Heart left ventricle (tissue), 16 donors: Measurements from ENCODE around the gene KRT4. TPM values are rescaled to one million over a fixed set of nuclear protein-coding genes. Genes with fewer than 3 reads are reported as not detected.

ENCODE experiments used
- ATAC-seq, 4 donors: fragments of 200-7000 bp; cut with Tn5 transposase; one replicate each; pipeline ENCODE4 v1.9.1; 2020 to 2022; ENCODE audit warnings: moderate library complexity in 4 of 4, mild to moderate bottlenecking in 3 of 4, moderate number of reproducible peaks in 1 of 4
- DNase-seq, 5 donors: peaks; one replicate each; pipeline ENCODE4 v3.0.0-alpha.2; 2020
- H3K27ac ChIP-seq, 12 donors: fragments of 200-600 bp; sonication (generic) in 4 of 12; one replicate each; pipeline versions ENCODE4 v1.5.0 to v1.8.0; 2016 to 2022; ENCODE audit warnings: mild to moderate bottlenecking in 2 of 12
- H3K27me3 ChIP-seq, 9 donors: fragments of 200-600 bp; sonication (generic) in 2 of 9; one replicate each; pipeline versions ENCODE4 v1.5.1 to v1.8.0; 2016 to 2022; ENCODE audit warnings: mild to moderate bottlenecking in 3 of 9
- H3K36me3 ChIP-seq, 9 donors: fragments of 200-600 bp; sonication (generic) in 2 of 9; one replicate each; pipeline versions ENCODE4 v1.5.0 to v1.8.0; 2018 to 2022; ENCODE audit warnings: mild to moderate bottlenecking in 2 of 9
- H3K4me1 ChIP-seq, 12 donors: fragments of 200-600 bp; sonication (generic) in 4 of 12; one replicate each; pipeline versions ENCODE4 v1.5.0 to v1.8.0; 2016 to 2022; ENCODE audit warnings: mild to moderate bottlenecking in 3 of 12
- H3K4me3 ChIP-seq, 12 donors: fragments of 200-600 bp; sonication (generic) in 4 of 12; one replicate each; pipeline versions ENCODE4 v1.5.0 to v1.8.0; 2017 to 2022; ENCODE audit warnings: mild to moderate bottlenecking in 9 of 12, moderate library complexity in 4 of 12
- H3K9me3 ChIP-seq, 12 donors: fragments of 200-600 bp; sonication (generic) in 4 of 12; one replicate each; pipeline versions ENCODE4 v1.5.0 to v1.8.0; 2016 to 2022; ENCODE audit warnings: mild to moderate bottlenecking in 1 of 12
- POLR2A ChIP-seq, 2 donors: fragments of 450-650 bp; IDR thresholded peaks; one replicate each; pipeline ENCODE4 v1.6.1; 2017; ENCODE audit warnings: antibody characterized with exemption in 2 of 2, mild to moderate bottlenecking in 2 of 2, moderate library complexity in 2 of 2
- WGBS, 4 donors: extraction: QIAGEN DNeasy Blood & Tissue Kit in 2 of 4; methylation state at CpG; one replicate each; pipeline versions ENCODE4 v1.1.5 to v1.1.7; 2013 to 2018; 5-methylcytosine and 5-hydroxymethylcytosine counted together
- intact Hi-C, 10 donors: fragments of 100-400 bp; cut with DNase I; formaldehyde crosslinking; loops; one replicate each; pipeline versions ENCODE4 v1.11.1 to v1.14.2; 2022
- polyA plus RNA-seq, 2 donors: library from polyadenylated mRNA; stranded (reverse); fragments of 200-250 nt; gene quantifications; one replicate each; pipeline ENCODE4 v1.2.3, GENCODE V29; 2013
- total RNA-seq, 9 donors: library from RNA; depleted of rRNA in 2 of 9; stranded (reverse); fragments of >200 nt in 2 of 9; fragmentation: NEBNext Ultra II Directional in 3 of 9; extraction: Animal tissue kit (Norgen Biotek cat#: 25700) in 3 of 9; gene quantifications; one replicate each; pipeline versions ENCODE4 v1.1.0 to v1.2.4, GENCODE V29; 2016 to 2023
- TF ChIP-seq, protein P1 (sequence below), 12 donors: fragments of 200-600 bp; sonication (generic) in 4 of 12; IDR thresholded peaks; one replicate each; pipeline versions ENCODE4 v1.5.0 to v1.8.0; 2018 to 2022; ENCODE audit warnings: antibody characterized with exemption in 12 of 12, mild to moderate bottlenecking in 5 of 12
- donor health status: ischemic (EF 13 %, LVEDD 7.1; RV severe dilation, severe dysfunction).
- donor health status: healthy with polysubstance abuse.
- donor health status: DM: no; HTN: yes; CAD: no.
- donor health status: DM: no; HTN: no; CAD: no.
- donor health status: ischemic (EF 25% LVEDD 6.9; RV normal size, moderate dysfunction).
- donor health status: ischemic (EF 25% LVEDD 5.7; RV mildly dilated, moderate dysfunction).
- donor health status: healthy.
- donor health status: DM: yes; HTN: yes; CAD: no.
- donor health status: ischemic (EF 35%, LVEDD 5.7; RV mildly dilated, moderate dysfunction).
- donor health status: nonischemic (EF 11% LVEDD 7.7; RV severe dilation, severe dysfunction).
- donor health status: DM: yes; HTN: yes; CAD: no.
- donor health status: PGD.
- donor health status: ischemic (EF 29% LVEDD 5.4; RV normal size, mild dysfunction).
- donor health status: nonischemic (EF 23%, LVEDD 6.1; RV moderate dilation, normal function).

Gene KRT4
- total and polyA plus RNA-seq, 11 donors, result 0.51 TPM; not detected in 10

GRCh38 chr12:52813203-52813819 lies 605 bp downstream of the KRT4 start:
- H3K36me3 ChIP-seq, result no peaks in the 10 kb centered on the region
- TF ChIP-seq, protein P1, sequence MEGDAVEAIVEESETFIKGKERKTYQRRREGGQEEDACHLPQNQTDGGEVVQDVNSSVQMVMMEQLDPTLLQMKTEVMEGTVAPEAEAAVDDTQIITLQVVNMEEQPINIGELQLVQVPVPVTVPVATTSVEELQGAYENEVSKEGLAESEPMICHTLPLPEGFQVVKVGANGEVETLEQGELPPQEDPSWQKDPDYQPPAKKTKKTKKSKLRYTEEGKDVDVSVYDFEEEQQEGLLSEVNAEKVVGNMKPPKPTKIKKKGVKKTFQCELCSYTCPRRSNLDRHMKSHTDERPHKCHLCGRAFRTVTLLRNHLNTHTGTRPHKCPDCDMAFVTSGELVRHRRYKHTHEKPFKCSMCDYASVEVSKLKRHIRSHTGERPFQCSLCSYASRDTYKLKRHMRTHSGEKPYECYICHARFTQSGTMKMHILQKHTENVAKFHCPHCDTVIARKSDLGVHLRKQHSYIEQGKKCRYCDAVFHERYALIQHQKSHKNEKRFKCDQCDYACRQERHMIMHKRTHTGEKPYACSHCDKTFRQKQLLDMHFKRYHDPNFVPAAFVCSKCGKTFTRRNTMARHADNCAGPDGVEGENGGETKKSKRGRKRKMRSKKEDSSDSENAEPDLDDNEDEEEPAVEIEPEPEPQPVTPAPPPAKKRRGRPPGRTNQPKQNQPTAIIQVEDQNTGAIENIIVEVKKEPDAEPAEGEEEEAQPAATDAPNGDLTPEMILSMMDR (IDR thresholded peaks at IDR 0.05), result no peak
- TF ChIP-seq POLR2A (IDR thresholded peaks at IDR 0.05), result no peak
- no peak overlapping the region for H3K27ac ChIP-seq
- no peaks in the 10 kb centered on the region for H3K9me3 ChIP-seq
- DNase-seq (no peak), ATAC-seq (no peak)
- H3K4me3 ChIP-seq, result no peak overlapping the region
- intact Hi-C loops, result no loop called here
- peaks cover 0 to 22% (median 0%) of the 10 kb centered on the region in 9 donors for H3K27me3 ChIP-seq
- 89 to 94% (median 90%) methylated on average over 7 to 10 of the region's 10 CpGs for WGBS, 4 donors
- H3K4me1 ChIP-seq, result no peaks in the 10 kb centered on the region

- peaks cover 0 to 16% (median 0%) of the 10 kb centered on the region in 9 donors for H3K27me3 ChIP-seq
- DNase-seq (no peak), ATAC-seq (no peak)
- intact Hi-C loops, result no loop called here
- no peak for TF ChIP-seq POLR2A (IDR thresholded peaks at IDR 0.05)
- TF ChIP-seq, protein P1 (IDR thresholded peaks at IDR 0.05), result no peak
- no peak overlapping the region for H3K4me3 ChIP-seq
- no peaks in the 10 kb centered on the region for H3K9me3 ChIP-seq
- H3K4me1 ChIP-seq, result no peaks in the 10 kb centered on the region
- H3K36me3 ChIP-seq, result no peaks in the 10 kb centered on the region
- no peak overlapping the region for H3K27ac ChIP-seq
- 63 to 82% (median 71%) methylated on average over 3 of the region's 3 CpGs for WGBS, 4 donors
Observed at GRCh38 chr12:52812749-52813148, 1.2 kb downstream of the KRT4 start.

DNA sequence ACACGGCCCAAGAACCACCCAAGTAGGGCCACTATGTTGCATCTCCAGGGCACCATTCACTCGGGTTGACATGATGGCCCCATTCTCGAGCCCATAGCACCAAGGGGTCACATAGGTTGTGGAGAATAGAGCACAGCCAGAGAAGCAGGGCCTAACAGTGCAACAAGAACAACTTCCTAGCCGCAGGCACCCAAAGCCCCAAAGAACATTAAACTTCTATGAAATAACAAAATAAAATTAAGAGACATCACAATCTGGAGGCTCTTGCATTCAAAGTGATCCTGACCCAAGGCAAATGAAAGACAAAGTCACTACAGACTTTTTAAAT lies 1.9 kb downstream of the KRT4 start:
- no peak overlapping the region for H3K27ac ChIP-seq
- no peaks in the 10 kb centered on the region for H3K4me1 ChIP-seq
- H3K9me3 ChIP-seq, result no peaks in the 10 kb centered on the region
- no peaks in the 10 kb centered on the region for H3K36me3 ChIP-seq
- TF ChIP-seq POLR2A (IDR thresholded peaks at IDR 0.05), result no peak
- TF ChIP-seq, protein P1 (IDR thresholded peaks at IDR 0.05), result no peak
- intact Hi-C loops, result no loop called here
- no peak for ATAC-seq
- H3K27me3 ChIP-seq, result peaks cover 0 to 15% (median 0%) of the 10 kb centered on the region in 9 donors
- 62 to 83% (median 73%) methylated on average over 4 of the region's 4 CpGs for WGBS, 4 donors
- no peak for DNase-seq
- H3K4me3 ChIP-seq, result no peak overlapping the region

GRCh38 chr12:52811191-52812072 lies 2.5 kb downstream of the KRT4 start:
- H3K4me3 ChIP-seq, result no peak overlapping the region
- H3K27ac ChIP-seq, result no peak overlapping the region
- H3K36me3 ChIP-seq, result no peaks in the 10 kb centered on the region
- intact Hi-C loops, result no loop called here
- ATAC-seq (no peak), DNase-seq (no peak)
- no peaks in the 10 kb centered on the region for H3K4me1 ChIP-seq
- H3K9me3 ChIP-seq, result no peaks in the 10 kb centered on the region
- WGBS, 4 donors, result 81 to 85% (median 82%) methylated on average over 9 of the region's 9 CpGs
- H3K27me3 ChIP-seq, result peaks cover 0 to 16% (median 0%) of the 10 kb centered on the region in 9 donors
- no peak for TF ChIP-seq POLR2A (IDR thresholded peaks at IDR 0.05)
- TF ChIP-seq, protein P1 (IDR thresholded peaks at IDR 0.05), result no peak
